HL-60 (cell line): ENCODE data around the gene DNAJC24.

Experiments
- CTCF ChIP-seq: IDR thresholded peaks from one replicate; pipeline ENCODE4 v1.5.1; 2011; ENCODE audit warnings: low read length, control low read depth, inconsistent platforms; ENCODE audit not compliant: insufficient read depth
- POLR2AphosphoS5 ChIP-seq: IDR thresholded peaks from 2 replicates; pipeline ENCODE4 v1.6.1; 2012; ENCODE audit warnings: low read depth
- REST ChIP-seq: IDR thresholded peaks from 2 replicates; pipeline ENCODE4 v1.6.1; 2012; ENCODE audit warnings: low read depth; ENCODE audit not compliant: insufficient replicate concordance

GRCh38 chr11:31450841-31451240 lies 81.2 kb downstream of the DNAJC24 start:
- TF ChIP-seq CTCF, result no peak
- no peak for TF ChIP-seq POLR2AphosphoS5
- TF ChIP-seq REST, result no peak
